ENCODE results near the gene C11orf24. TPM values are rescaled to one million over a fixed set of nuclear protein-coding genes. Genes with fewer than 3 reads are reported as not detected.

The C11orf24 gene
- total RNA-seq, 1 experiment from 2014 or later: 37.7 TPM

DNA sequence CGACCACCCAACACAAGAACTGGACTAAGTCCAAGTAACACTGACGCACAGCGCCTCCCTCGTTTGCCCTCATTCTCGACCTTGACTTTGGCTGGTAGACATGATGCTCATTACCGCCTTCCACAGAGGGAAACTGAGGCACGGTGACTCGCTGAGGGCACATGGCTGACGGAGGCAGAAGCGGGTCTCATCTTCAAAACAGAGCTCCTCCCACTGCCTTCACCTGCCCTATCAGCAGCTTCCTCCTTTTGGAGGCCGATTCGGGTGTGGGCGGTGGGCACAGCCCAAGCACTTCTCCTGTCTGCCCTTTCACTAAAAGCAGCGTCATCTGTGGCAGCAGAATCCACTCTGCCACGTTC is 56.7 kb downstream of the C11orf24 start:
- Histone ChIP-seq H3K9me2 (ENCODE audit: insufficient read depth) (no peaks in the 10 kb centered on the region), H3K9me3 (ENCODE audit: insufficient read depth, low read depth) (no peaks in the 10 kb centered on the region), H3K79me2 (ENCODE audit: low read depth) (peaks cover 26% of the 10 kb centered on the region), H2AFZ (no peak overlapping the region), H3K4me3 (no peak overlapping the region), H3K27ac (no peak overlapping the region), H3F3A (ENCODE audit: insufficient read depth, low read depth) (peaks cover 21% of the 10 kb centered on the region; the same call in 1 of the 2 replicates), H4K20me1 (ENCODE audit: insufficient read depth) (peaks cover 25% of the 10 kb centered on the region), H3K27me3 (ENCODE audit: insufficient read depth, low read depth) (no peaks in the 10 kb centered on the region), H3K4me2 (no peak overlapping the region), H3K4me1 (replicated peaks; ENCODE audit: insufficient read depth) (peaks cover 16% of the 10 kb centered on the region; the same call in 1 of the 2 replicates), H3K36me3 (ENCODE audit: low read depth) (no peaks in the 10 kb centered on the region)
- no peak for DNase-seq
- BruUV-seq (replicated peaks): no TSS peak
- intact Hi-C loops (cut with micrococcal nuclease; ENCODE audit: unreplicated experiment): no loop called here
- POLR2A ChIA-PET (ENCODE audit: unreplicated experiment): interaction anchor here (0.6 kb wide), 1 partner anchor 39 kb away, joined by 4 read pairs; no protein-coding TSS in a partner anchor
- CTCF ChIA-PET: no interaction called here
- TF ChIP-seq, protein P1, sequence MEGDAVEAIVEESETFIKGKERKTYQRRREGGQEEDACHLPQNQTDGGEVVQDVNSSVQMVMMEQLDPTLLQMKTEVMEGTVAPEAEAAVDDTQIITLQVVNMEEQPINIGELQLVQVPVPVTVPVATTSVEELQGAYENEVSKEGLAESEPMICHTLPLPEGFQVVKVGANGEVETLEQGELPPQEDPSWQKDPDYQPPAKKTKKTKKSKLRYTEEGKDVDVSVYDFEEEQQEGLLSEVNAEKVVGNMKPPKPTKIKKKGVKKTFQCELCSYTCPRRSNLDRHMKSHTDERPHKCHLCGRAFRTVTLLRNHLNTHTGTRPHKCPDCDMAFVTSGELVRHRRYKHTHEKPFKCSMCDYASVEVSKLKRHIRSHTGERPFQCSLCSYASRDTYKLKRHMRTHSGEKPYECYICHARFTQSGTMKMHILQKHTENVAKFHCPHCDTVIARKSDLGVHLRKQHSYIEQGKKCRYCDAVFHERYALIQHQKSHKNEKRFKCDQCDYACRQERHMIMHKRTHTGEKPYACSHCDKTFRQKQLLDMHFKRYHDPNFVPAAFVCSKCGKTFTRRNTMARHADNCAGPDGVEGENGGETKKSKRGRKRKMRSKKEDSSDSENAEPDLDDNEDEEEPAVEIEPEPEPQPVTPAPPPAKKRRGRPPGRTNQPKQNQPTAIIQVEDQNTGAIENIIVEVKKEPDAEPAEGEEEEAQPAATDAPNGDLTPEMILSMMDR (conservative IDR thresholded peaks at IDR 0.05): no peak
- no peak for TF ChIP-seq EZH2 (IDR thresholded peaks at IDR 0.05; ENCODE audit: low read depth)

DNA sequence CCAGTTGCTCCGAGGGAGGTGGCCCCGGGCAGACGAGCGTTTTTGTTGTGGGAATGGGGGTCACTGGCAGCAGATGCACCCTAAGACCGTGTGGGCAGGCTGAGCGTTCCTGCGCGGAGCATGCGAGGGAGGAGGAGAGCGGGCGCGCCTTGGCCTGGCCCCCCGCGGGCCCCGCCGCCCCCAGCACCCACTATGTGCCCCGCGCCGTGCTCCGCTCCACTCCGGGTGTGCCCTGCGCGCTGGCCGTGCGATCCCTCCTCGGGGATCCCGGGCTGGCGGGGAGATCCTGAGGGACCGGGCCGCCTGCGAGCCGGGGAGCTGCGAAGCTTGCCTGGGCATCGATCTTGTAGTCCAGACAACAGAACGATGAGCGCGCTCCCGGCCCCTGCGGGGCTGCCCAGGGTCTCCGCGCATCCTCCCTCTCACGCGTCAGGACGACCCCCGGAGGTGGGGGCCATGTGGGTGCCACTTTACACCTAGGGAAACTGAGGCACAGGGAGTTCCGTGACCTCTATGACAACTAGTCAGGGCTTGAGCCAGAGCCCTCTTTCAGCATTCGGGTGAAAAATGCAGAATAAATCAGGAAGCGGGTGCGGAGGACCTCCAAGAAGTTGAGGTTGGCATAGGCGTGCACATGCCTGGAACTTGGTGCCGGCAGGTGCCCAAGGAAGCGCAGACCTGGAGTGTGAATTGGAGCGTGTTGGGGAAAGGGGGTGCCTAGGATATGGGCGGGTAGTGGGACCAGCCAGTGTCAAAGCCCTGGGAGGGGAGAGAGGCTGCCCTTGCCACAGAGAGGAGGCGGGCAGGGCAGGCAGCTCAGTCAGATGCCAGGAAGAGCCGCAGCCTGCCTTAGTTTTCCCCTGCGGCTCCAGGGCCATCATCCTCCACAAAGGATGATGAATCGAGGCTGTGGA is 57.3 kb downstream of the C11orf24 start:
- Histone ChIP-seq H3K4me3 (peak overlapping the region; percentile 80), H4K20me1 (ENCODE audit: insufficient read depth) (peaks cover 32% of the 10 kb centered on the region), H3K9me2 (ENCODE audit: insufficient read depth) (no peaks in the 10 kb centered on the region), H3K9me3 (ENCODE audit: insufficient read depth, low read depth) (no peaks in the 10 kb centered on the region), H3K4me1 (replicated peaks; ENCODE audit: insufficient read depth) (peaks cover 18% of the 10 kb centered on the region), H3K79me2 (ENCODE audit: low read depth) (peaks cover 32% of the 10 kb centered on the region), H3K27ac (peak overlapping the region; percentile 91), H3K27me3 (ENCODE audit: insufficient read depth, low read depth) (no peaks in the 10 kb centered on the region), H3F3A (ENCODE audit: insufficient read depth, low read depth) (peaks cover 27% of the 10 kb centered on the region), H2AFZ (peak overlapping the region; percentile 99), H3K4me2 (peak overlapping the region; percentile 99), H3K36me3 (ENCODE audit: low read depth) (no peaks in the 10 kb centered on the region)
- DNase-seq: no peak
- ChIA-PET POLR2A (ENCODE audit: unreplicated experiment) (interaction anchor here (0.6 kb wide), 1 partner anchor 38 kb away, joined by 4 read pairs; no protein-coding TSS in a partner anchor), CTCF (no interaction called here)
- TF ChIP-seq, protein P1 (conservative IDR thresholded peaks at IDR 0.05): no peak
- no peak for TF ChIP-seq EZH2 (IDR thresholded peaks at IDR 0.05; ENCODE audit: low read depth)
- intact Hi-C loops (cut with micrococcal nuclease; ENCODE audit: unreplicated experiment): no loop called here
- TSS peak; percentile 70 for BruUV-seq (replicated peaks)

DNA sequence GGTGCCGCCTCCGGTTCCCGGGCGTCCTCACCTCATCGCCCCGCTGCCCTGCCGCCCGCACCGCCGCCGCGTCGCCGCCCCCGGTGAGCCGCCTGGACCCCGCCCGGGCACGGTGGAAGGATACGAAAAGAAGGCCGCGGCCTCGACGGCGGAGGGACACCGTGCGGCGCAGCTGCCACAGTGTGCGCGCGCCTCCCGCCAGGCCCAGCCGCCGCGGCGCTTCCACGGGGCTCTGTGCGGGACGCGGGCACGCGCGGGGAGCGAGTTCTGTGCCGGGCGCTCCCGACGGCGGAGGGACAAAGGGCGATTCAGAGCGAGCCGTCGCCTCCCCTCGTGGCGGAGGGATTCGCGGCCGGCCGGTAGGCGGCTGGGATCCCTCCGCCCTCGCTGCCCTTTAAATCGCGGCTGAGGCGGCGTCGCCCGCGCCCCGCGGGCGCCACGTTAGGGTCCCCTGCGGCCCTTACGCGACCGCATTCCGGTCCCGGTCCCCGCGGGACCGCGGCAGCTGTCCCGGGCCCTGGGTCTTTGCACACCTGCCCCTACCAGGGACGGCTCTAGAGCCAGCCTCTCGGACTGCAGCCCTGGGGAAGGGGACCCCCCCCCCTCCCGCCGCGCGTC is 58.1 kb downstream of the C11orf24 start:
- Histone ChIP-seq H3K79me2 (ENCODE audit: low read depth) (peaks cover 40% of the 10 kb centered on the region), H3K4me2 (peak overlapping the region; percentile 99), H3K27me3 (ENCODE audit: insufficient read depth, low read depth) (no peaks in the 10 kb centered on the region), H3K9me2 (ENCODE audit: insufficient read depth) (no peaks in the 10 kb centered on the region), H2AFZ (peak overlapping the region; percentile 99), H3F3A (ENCODE audit: insufficient read depth, low read depth) (peaks cover 31% of the 10 kb centered on the region), H3K4me3 (peak overlapping the region; percentile 80), H3K4me1 (replicated peaks; ENCODE audit: insufficient read depth) (peaks cover 23% of the 10 kb centered on the region), H3K9me3 (ENCODE audit: insufficient read depth, low read depth) (no peaks in the 10 kb centered on the region), H3K36me3 (ENCODE audit: low read depth) (no peaks in the 10 kb centered on the region), H4K20me1 (ENCODE audit: insufficient read depth) (peaks cover 38% of the 10 kb centered on the region), H3K27ac (peak overlapping the region; percentile 91)
- intact Hi-C loops (cut with micrococcal nuclease; ENCODE audit: unreplicated experiment): no loop called here
- TF ChIP-seq EZH2 (IDR thresholded peaks at IDR 0.05; ENCODE audit: low read depth): no peak
- TF ChIP-seq, protein P1 (conservative IDR thresholded peaks at IDR 0.05): peak; percentile 14; the same call in 1 of the 2 replicates
- BruUV-seq (replicated peaks): no TSS peak
- POLR2A ChIA-PET (ENCODE audit: unreplicated experiment): no interaction called here
- CTCF ChIA-PET: no interaction called here
- peak; percentile 72 to 83 for DNase-seq
